OCI-LY7 (cell line): Measurements from ENCODE around the gene STAC3. TPM values are rescaled to one million over a fixed set of nuclear protein-coding genes. Genes with fewer than 3 reads are reported as not detected.

ENCODE experiments used
- BruUV-seq: library from RNA; stranded (reverse); fragments of 400-500 nt; replicated peaks from 2 replicates; lab custom pipeline; 2021; lab: Mats Ljungman, UMichigan
- CTCF ChIA-PET: fragments of 300-600 bp; sonication (Branson Sonifier 250); formaldehyde crosslinking; loops from one replicate; lab custom pipeline; 2022; ENCODE audit warnings: antibody characterized with exemption; ENCODE audit not compliant: unreplicated experiment; lab: Charles Lee
- POLR2A ChIA-PET: fragments of 300-600 bp; sonication (Branson Sonifier 250); formaldehyde crosslinking; loops from one replicate; lab custom pipeline; 2022; ENCODE audit warnings: antibody characterized with exemption; lab: Charles Lee
- DNase-seq: peaks from one replicate; pipeline ENCODE4 v3.0.0-alpha.2; 2015; ENCODE audit warnings: low spot score
- H2AFZ ChIP-seq: fragments of 200-600 bp; sonication (generic), shearing (Covaris generic); 2 replicates; pipeline ENCODE4 v1.6.1; 2014; ENCODE audit warnings: mild to moderate bottlenecking, antibody characterized with exemption, low read length, moderate library complexity
- H3K27ac ChIP-seq: fragments of 200-600 bp; sonication (generic); 2 replicates; pipeline ENCODE4 v1.5.1; 2014; ENCODE audit warnings: mixed run types, low read depth, mild to moderate bottlenecking, moderate library complexity, low read length, inconsistent platforms; ENCODE audit not compliant: poor library complexity, severe bottlenecking
- H3K36me3 ChIP-seq: fragments of 200-600 bp; sonication (generic); 2 replicates; pipeline ENCODE4 v1.6.1; 2014; ENCODE audit warnings: mild to moderate bottlenecking, antibody characterized with exemption, low read length, moderate library complexity, mixed read lengths; ENCODE audit not compliant: insufficient read depth
- H3K4me1 ChIP-seq: fragments of 200-600 bp; sonication (generic); 2 replicates; pipeline ENCODE4 v1.5.1; 2014; ENCODE audit warnings: mild to moderate bottlenecking, low read length; ENCODE audit not compliant: insufficient read depth, poor library complexity, severe bottlenecking
- H3K4me2 ChIP-seq: fragments of 200-600 bp; sonication (generic); 2 replicates; pipeline ENCODE4 v1.6.1; 2014; ENCODE audit warnings: mild to moderate bottlenecking, low read length
- H3K4me3 ChIP-seq: fragments of 200-600 bp; sonication (generic); 2 replicates; pipeline ENCODE4 v1.5.1; 2014; ENCODE audit warnings: mild to moderate bottlenecking, low read depth, low read length; ENCODE audit not compliant: poor library complexity, severe bottlenecking
- H3K79me2 ChIP-seq: fragments of 200-600 bp; sonication (generic); 2 replicates; pipeline ENCODE4 v1.6.1; 2016; ENCODE audit warnings: low read depth, mild to moderate bottlenecking, low read length, moderate library complexity, mixed read lengths; ENCODE audit not compliant: insufficient read depth
- H3K9me2 ChIP-seq: fragments of 200-600 bp; sonication (generic); 2 replicates; pipeline ENCODE4 v1.6.1; 2016; ENCODE audit warnings: mild to moderate bottlenecking, low read length, mixed read lengths; ENCODE audit not compliant: insufficient read depth
- H3K9me3 ChIP-seq: fragments of 200-600 bp; sonication (generic); 2 replicates; pipeline ENCODE4 v1.6.1; 2014; ENCODE audit warnings: mild to moderate bottlenecking, mixed run types, low read length, mixed read lengths
- H4K20me1 ChIP-seq: fragments of 200-600 bp; sonication (generic); 2 replicates; pipeline ENCODE4 v1.6.1; 2014; ENCODE audit warnings: mild to moderate bottlenecking, antibody characterized with exemption, low read length, moderate library complexity, mixed read lengths; ENCODE audit not compliant: insufficient read depth
- EZH2phosphoT487 ChIP-seq: fragments of 200-600 bp; sonication (generic); IDR thresholded peaks from 2 replicates; pipeline ENCODE4 v1.6.1; 2018; ENCODE audit warnings: low read depth, borderline replicate concordance, mild to moderate bottlenecking, mixed run types, antibody characterized with exemption, low read length, moderate library complexity, mixed read lengths
- intact Hi-C: fragments of 100-400 bp; cut with micrococcal nuclease; formaldehyde crosslinking; loops from one replicate; pipeline ENCODE4 v1.10.0; 2022; ENCODE audit not compliant: unreplicated experiment
- total RNA-seq, 2 experiments: library from RNA; depleted of rRNA in 1 of 2; stranded (reverse); fragments of >200 nt in 1 of 2; shearing (Covaris generic) in 1 of 2; gene quantifications; 2 replicates each; pipeline ENCODE4 v1.2.3, GENCODE V29; 2014 to 2022
- TF ChIP-seq, protein P1 (sequence below): fragments of 200-600 bp; sonication (generic); conservative IDR thresholded peaks from 2 replicates; pipeline ENCODE4 v1.5.1; 2014; ENCODE audit warnings: mild to moderate bottlenecking, antibody characterized with exemption, low read length, moderate library complexity, mixed read lengths

STAC3 gene
- total RNA-seq, 2 experiments from 2014 or later = 1.4 to 6.8 TPM

DNA sequence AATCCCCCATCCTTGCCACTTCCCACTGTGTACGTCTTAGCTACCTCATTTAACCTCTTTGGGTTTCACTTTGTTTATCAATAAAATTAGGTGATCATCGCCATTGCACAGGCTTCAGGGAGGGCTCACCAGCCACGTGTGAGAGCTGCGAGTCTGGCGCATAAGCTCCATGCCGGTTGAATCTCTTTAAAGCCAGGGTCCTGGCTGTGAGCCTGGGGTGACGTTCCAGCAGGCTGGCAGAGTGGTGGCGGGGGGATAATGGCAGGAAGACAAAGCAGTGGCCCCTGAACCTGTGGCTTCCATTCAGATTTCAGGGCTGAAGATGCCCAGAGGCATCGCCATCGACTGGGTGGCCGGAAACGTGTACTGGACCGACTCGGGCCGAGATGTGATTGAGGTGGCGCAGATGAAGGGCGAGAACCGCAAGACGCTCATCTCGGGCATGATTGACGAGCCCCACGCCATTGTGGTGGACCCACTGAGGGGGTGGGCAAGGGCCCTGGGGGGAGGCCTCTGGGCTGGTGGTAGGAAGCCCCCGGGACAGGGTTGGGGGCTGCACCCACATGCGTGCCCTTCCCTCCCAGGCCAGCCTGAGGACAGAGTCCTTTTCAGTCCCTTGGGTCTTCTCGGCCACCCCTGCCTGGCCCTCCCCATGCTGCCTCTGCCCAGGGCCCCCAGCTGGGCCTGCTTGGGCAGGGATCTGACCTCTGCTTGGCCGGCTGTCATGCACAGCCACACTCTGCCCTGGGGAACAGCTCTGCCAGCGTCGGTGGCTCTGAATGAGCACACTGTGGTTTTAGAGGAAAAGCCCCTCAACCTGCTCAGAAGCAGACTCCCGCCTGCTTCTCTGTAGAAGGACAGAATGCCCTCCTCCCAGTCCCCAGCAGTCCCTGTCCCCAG is 43.0 kb downstream of the STAC3 start:
- BruUV-seq = no TSS peak
- Histone ChIP-seq H3K9me2 (no peaks in the 10 kb centered on the region), H3K79me2 (no peaks in the 10 kb centered on the region), H3K27ac (no peak overlapping the region), H2AFZ (no peak overlapping the region), H4K20me1 (no peaks in the 10 kb centered on the region), H3K9me3 (no peaks in the 10 kb centered on the region), H3K4me3 (no peak overlapping the region), H3K36me3 (no peaks in the 10 kb centered on the region), H3K4me1 (peaks cover 21% of the 10 kb centered on the region), H3K4me2 (no peak overlapping the region)
- no peak for TF ChIP-seq EZH2phosphoT487
- TF ChIP-seq, protein P1, sequence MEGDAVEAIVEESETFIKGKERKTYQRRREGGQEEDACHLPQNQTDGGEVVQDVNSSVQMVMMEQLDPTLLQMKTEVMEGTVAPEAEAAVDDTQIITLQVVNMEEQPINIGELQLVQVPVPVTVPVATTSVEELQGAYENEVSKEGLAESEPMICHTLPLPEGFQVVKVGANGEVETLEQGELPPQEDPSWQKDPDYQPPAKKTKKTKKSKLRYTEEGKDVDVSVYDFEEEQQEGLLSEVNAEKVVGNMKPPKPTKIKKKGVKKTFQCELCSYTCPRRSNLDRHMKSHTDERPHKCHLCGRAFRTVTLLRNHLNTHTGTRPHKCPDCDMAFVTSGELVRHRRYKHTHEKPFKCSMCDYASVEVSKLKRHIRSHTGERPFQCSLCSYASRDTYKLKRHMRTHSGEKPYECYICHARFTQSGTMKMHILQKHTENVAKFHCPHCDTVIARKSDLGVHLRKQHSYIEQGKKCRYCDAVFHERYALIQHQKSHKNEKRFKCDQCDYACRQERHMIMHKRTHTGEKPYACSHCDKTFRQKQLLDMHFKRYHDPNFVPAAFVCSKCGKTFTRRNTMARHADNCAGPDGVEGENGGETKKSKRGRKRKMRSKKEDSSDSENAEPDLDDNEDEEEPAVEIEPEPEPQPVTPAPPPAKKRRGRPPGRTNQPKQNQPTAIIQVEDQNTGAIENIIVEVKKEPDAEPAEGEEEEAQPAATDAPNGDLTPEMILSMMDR = no peak
- POLR2A ChIA-PET = no interaction called here
- intact Hi-C loops = no loop called here
- CTCF ChIA-PET = no interaction called here
- DNase-seq = no peak

DNA sequence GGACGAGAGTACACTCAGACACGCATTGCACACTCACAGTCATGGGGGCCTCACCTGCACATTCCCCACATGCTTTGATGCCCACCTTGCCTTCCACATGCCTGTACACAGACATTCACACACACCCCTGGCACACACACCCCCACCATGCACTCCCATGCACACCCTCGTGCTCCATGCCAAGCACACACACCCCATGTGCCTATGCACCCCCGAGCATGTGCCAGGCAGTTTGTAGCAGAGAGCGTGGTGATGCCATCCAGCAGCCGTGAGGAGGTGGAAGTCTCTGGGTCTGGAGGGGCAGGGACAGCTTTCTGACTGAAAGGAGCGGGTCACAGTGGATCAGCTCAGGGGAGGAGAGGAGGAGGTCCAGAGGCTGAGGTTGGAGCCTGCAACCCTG is 45.1 kb downstream of the STAC3 start:
- BruUV-seq = no TSS peak
- Histone ChIP-seq H3K4me1 (peaks cover 5% of the 10 kb centered on the region), H3K9me2 (no peaks in the 10 kb centered on the region), H3K36me3 (no peaks in the 10 kb centered on the region), H2AFZ (no peak overlapping the region), H3K4me2 (no peak overlapping the region), H4K20me1 (no peaks in the 10 kb centered on the region), H3K4me3 (no peak overlapping the region), H3K9me3 (no peaks in the 10 kb centered on the region), H3K27ac (no peak overlapping the region), H3K79me2 (no peaks in the 10 kb centered on the region)
- no peak for TF ChIP-seq EZH2phosphoT487
- ChIA-PET CTCF (no interaction called here), POLR2A (interaction anchor here (0.6 kb wide), 1 partner anchor 55 kb away, joined by 3 read pairs; no protein-coding TSS in a partner anchor)
- intact Hi-C loops = no loop called here
- DNase-seq = no peak

DNA sequence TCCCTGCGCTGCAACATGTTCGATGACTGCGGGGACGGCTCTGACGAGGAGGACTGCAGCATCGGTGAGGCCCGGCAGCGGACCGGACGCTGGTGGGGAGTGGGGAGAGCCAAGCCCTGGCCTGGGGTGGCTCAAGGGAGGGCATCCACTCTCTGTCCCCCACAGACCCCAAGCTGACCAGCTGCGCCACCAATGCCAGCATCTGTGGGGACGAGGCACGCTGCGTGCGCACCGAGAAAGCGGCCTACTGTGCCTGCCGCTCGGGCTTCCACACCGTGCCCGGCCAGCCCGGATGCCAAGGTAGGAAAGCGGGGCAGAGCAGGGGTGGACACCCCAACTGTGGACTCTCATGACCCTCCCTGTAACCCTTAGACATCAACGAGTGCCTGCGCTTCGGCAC is 45.8 kb downstream of the STAC3 start:
- no peak for TF ChIP-seq EZH2phosphoT487
- ChIA-PET CTCF (no interaction called here), POLR2A (no interaction called here)
- H3K27ac ChIP-seq = no peak overlapping the region
- no peaks in the 10 kb centered on the region for H3K4me1 ChIP-seq
- no TSS peak for BruUV-seq
- H3K4me3 ChIP-seq = no peak overlapping the region
- no peak for DNase-seq
- no peaks in the 10 kb centered on the region for H3K9me2 ChIP-seq
- H2AFZ ChIP-seq = no peak overlapping the region
- no peak overlapping the region for H3K4me2 ChIP-seq
- H3K9me3 ChIP-seq = no peaks in the 10 kb centered on the region
- H3K79me2 ChIP-seq = no peaks in the 10 kb centered on the region
- intact Hi-C loops = no loop called here
- no peaks in the 10 kb centered on the region for H4K20me1 ChIP-seq
- no peaks in the 10 kb centered on the region for H3K36me3 ChIP-seq
